IPS DF 19.7 (cell line): ENCODE data around the gene ZNF836.

ENCODE experiments used
- DNase-seq: peaks from one replicate; pipeline ENCODE4 v3.0.0-alpha.2; 2013; ENCODE audit warnings: low read depth, low spot score

Gene ZNF836

GRCh38 chr19:52188822-52189734 is 17.7 kb upstream of the ZNF836 start:
- no peak for DNase-seq

- no peak for DNase-seq
Observed at GRCh38 chr19:52187407-52187806, 16.0 kb upstream of the ZNF836 start.

- DNase-seq: no peak
Observed at GRCh38 chr19:52176574-52176973, 5.2 kb upstream of the ZNF836 start.

- DNase-seq: no peak
Observed at GRCh38 chr19:52172347-52172746, 926 bp upstream of the ZNF836 start.

GRCh38 chr19:52170863-52171320 is 529 bp downstream of the ZNF836 start:
- DNase-seq: no peak

GRCh38 chr19:52170304-52170703 is 1.1 kb downstream of the ZNF836 start:
- DNase-seq: no peak

- DNase-seq: no peak
Observed at GRCh38 chr19:52155596-52156359, 15.6 kb downstream of the ZNF836 start.

GRCh38 chr19:52148256-52148655 is 23.2 kb downstream of the ZNF836 start:
- no peak for DNase-seq

GRCh38 chr19:52142001-52142595 is 29.3 kb downstream of the ZNF836 start:
- DNase-seq: no peak

- no peak for DNase-seq
Observed at GRCh38 chr19:52141203-52141602, 30.2 kb downstream of the ZNF836 start.

- DNase-seq: no peak
Observed at GRCh38 chr19:52140032-52140710, 31.2 kb downstream of the ZNF836 start.

- DNase-seq: no peak
Observed at GRCh38 chr19:52139252-52140031, 32.0 kb downstream of the ZNF836 start, which contains the start of gene ZNF616. Gene ZNF616, minus strand, starts transcription at chr19:52139938. Its CDS starts 9,426 bp downstream, at chr19:52130512.

- no peak for DNase-seq
Observed at GRCh38 chr19:52138983-52139251, 32.5 kb downstream of the ZNF836 start.

GRCh38 chr19:52138278-52138982 is 33.0 kb downstream of the ZNF836 start:
- DNase-seq: no peak

GRCh38 chr19:52120286-52120685 is 51.1 kb downstream of the ZNF836 start:
- no peak for DNase-seq

- no peak for DNase-seq
Observed at GRCh38 chr19:52115526-52116053, 55.8 kb downstream of the ZNF836 start.

- no peak for DNase-seq
Observed at GRCh38 chr19:52114691-52115090, 56.7 kb downstream of the ZNF836 start.

GRCh38 chr19:52112624-52113023 is 58.8 kb downstream of the ZNF836 start:
- DNase-seq: no peak

- no peak for DNase-seq
Observed at GRCh38 chr19:52110780-52111179, 60.6 kb downstream of the ZNF836 start.
